ENCODE measurements around the gene C2orf69.
"Not testable (repeated sequence)": the region's sequence is repeated elsewhere in the genome, so short reads cannot be mapped to it uniquely, and the experiment has no call there.

C2orf69 gene

DNA sequence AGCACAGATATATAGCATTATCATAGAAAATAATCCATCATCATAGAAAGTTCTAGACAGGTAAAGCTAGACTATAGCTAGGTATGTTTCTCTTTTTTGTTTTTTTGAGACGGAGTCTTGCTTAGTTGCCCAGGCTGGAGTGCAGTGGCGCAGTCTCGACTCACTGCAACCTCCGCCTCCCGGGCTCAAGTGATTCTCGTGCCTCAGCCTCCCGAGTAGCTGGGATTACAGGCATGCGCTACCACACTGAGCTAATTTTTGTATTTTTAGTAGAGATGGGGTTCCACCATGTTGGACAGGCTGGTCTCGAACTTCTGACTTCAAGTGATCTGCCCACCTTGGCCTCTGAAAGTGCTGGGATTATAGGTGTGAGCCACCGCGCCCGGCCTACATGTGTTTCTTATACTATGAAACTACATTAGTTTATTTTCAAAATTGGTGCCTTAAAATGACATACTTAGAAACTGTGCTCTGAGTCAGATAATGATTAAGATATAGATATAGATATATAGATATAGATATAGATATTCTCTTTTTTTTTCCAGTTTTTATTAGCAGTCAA is 1.5 kb downstream of the C2orf69 start:
- not testable (repeated sequence) for DNase-seq

DNA sequence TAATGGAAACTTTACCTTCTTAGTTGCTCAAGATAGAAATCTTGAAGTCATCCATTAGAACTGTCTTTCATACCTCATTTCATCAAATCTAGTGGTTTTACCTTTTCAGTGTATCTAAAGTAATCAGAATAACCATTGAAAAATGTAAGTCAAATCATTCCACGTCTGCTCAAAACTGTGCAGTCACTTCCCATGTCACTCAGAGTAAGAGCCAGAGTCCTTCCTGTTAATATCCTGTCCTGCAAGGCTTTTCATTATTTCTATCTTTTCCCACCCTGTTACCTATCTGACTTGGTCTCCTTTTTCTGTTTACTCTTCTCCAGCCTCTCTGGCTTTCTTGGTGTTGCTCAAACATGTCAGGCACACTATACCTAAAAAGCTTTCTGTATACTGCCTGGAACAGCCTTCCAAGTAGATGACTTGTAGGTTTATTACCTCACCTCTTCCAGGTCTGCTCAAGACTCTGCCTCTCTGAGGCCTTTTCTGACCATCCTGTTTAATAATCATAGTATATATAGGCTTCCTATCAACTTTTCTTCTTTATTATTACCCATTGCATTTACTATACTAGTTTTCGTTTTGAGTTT is 3.4 kb downstream of the C2orf69 start:
- no peak for DNase-seq

DNA sequence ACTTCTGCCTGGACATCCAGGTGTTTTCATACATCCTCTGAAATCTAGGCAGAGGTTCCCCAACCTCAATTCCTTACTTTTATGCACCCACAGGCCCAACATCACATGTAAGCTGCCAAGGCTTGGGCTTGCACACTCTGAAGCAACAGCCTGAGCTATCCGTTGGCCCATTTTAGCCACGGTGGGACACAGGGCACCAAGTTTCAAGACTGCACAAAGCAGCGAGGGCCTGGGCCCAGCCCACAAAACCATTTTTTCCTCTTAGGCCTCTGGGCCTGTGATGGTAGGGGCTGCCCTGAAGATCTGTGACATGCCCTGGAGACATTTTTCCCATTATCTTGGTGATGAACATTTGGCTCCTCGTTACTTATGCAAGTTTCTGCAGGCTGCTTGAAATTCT is 5.9 kb downstream of the C2orf69 start:
- no peak for DNase-seq

DNA sequence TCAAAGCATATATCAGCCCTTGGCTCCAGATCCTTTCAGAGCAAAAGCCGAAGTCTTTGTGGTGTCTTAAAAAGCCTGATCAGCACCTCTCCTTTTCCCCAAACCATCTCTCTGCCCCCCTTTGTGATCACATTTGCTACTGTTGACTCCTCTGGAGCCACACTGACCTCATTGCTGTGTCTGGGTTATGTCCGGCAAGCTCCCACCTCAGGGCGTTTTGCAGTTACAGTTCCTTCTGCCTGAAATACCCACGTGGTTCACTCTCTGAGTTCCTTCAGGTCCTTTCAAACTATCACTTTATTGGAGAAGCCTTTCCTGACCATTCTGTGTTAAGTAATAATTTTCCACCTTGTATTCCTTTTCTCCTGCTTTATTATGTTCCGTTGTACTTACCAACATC is 11.8 kb downstream of the C2orf69 start:
- DNase-seq, result peak in 5 of 56 donors; percentile 0 to 41 (median 8)

DNA sequence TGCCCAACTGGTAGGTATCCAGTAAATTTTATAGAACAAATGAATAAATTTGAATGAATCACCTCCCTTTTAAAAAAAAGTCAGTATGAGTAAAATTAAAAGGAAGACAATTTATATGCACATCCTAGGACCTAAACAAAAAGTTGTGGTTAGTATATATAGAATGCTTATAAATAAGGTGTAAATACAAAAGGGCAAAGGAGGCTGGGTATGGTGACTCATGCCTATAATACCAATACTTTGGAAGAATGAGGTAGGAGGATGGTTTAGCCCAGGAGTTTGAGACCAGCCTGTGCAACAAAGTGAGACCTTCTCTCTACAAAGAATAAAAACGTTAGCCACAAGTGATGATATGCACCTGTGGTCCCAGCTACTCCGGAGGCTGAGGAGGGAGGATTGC is 12.8 kb downstream of the C2orf69 start:
- DNase-seq, result no peak

DNA sequence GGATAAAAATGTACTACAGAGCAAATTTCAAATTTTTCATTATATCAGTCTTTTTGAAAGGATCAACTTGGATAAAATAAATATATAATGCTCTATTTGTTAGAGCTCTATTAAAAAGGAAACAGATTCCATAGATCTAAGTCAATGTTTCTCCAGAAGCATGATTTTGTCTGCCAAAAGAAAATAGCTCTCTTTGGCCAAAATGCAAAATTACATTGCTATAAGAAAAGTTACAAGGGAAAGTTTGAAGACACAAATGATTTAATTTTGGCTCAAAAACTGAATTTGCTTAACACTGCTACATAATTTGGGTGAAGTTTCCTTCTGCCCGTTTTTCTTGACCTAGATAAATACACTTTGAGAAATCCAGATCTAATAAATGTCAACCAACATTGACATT is 15.7 kb downstream of the C2orf69 start:
- DNase-seq, result no peak

DNA sequence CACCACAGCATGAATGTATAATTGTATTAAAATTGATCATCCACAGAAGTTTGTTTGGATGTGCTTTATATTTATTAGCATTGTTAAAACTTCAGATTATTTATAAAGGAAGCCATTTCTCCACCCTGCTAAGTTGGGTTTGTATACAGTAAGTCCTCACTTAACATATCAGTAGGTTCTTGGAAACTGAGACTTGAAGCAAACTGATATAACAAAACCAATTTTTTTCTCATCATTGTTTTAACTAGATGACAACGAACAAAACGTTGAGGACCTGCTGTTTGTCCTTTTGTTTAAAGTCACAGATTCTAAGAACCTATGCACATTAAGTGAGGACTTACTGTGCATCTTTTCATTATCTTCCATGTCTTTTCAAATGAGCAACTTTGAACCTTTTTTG is 17.1 kb downstream of the C2orf69 start:
- DNase-seq, result no peak

DNA sequence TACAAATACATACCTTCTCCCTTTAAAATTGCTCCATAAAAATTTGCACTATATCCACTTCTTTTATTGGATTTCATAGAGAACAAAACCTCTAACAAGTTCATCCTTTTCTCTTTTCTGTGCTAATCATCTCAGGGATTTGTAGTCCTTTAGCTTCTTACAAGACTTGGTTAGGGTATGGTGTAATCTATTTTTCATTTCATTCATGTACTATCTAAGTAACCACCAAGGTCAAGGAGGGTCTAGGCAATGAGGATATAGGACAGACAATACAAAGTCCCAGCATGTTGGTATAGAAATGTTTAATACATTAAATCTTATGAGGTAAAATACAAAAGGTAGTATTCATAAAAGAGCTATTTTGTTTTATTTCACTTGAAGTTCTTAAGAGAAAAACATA is 17.5 kb downstream of the C2orf69 start:
- no peak for DNase-seq

DNA sequence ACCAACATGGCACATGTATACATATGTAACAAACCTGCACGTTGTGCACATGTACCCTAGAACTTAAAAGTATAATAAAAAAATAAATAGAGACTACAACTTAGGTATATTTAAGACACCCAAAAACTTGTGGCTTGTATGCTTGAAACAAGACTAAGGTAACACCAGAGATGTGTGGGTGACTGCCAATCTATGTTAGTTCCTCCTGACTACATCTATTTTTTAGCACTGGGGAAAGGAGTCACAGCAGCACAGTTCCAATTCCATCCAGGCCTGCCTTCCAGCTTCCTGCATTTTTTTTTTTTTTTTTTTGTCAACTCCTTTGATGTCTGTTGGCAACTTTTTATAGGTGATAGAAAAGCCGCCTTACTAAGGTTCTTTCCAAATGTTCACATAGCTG is 18.2 kb downstream of the C2orf69 start:
- peak in 2 of 56 donors; percentile 3 to 13 for DNase-seq

DNA sequence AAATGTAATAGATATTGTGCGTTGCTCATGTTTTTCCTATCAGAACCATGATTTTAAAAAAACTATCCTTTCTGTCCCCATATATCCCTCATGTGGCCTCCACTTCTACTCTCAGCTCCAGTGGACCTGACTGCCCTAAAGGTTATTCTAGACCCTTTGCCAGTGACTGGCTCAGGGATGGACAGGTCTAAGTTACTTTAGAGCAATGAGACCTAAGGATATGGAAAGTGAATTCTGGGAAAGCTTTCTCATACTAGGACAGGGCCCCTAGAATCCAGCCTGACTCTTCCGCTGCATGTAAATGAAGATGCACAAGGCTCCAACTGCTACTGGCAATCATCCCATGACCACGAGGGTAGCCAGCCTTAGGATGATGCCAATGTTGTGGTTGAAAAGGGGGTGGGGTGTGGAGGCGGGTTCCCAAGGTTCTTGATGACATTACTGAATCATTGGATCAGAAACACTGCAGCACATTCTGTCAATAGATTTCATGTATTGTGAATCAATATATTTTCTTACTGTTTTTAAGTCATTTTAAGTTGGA is 21.3 kb downstream of the C2orf69 start:
- DNase-seq, result peak; percentile 4 to 92 (median 74)

DNA sequence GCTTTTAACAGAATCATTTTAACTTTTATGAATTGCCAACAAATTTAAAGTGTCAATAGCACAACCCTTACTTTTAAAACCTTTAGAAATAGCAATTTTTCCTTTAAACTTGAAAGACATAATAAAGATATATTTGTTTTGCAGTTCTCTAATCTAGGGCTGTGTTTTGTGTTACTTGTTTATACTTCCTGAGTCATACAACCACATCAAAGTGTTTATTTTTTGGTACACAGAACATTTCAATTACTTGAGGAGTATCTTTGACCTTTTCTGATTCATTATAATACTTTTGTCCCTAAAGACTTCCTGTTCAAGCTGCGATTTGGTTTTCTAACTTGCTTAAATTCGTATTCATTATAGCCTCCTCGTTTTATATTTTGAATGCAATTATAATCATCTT is 22.4 kb downstream of the C2orf69 start:
- DNase-seq, result no peak

DNA sequence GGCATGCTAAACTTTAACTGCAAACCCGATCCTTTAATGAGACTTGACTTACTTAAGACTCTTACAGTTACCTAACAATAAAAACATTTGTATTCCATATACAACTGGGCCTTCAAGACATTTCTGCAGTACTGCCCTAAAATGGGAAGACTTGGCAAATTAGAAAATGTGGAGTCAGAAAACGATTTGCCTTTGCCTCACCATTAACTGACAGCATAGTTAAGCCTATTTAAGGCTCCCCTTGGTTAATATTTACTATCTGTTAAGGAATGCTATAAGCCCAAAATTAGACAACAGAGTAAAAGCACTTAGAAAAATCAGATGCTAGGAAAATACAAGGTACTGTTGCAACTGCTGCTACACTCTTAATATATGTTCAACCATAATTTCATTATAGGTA is 25.5 kb downstream of the C2orf69 start:
- DNase-seq, result no peak

DNA sequence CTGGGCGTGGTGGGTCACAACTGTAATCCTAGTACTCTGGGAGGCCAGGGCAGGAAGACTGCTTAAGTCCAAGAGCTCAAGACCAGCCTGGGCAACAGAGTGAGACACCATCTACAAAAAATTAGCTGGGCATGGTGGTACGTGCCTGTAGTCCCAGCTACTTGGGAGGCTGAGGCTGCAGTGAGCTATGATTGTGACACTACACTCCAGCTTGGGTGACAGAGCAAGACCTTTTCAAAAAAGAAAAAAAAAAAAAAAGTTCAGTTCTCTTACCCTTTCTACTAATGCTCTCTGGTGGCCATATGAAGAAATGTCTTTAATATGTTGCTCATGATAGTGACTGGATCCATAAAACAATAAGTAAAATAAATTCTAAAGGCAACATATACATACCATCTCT is 29.3 kb downstream of the C2orf69 start:
- DNase-seq, result no peak

DNA sequence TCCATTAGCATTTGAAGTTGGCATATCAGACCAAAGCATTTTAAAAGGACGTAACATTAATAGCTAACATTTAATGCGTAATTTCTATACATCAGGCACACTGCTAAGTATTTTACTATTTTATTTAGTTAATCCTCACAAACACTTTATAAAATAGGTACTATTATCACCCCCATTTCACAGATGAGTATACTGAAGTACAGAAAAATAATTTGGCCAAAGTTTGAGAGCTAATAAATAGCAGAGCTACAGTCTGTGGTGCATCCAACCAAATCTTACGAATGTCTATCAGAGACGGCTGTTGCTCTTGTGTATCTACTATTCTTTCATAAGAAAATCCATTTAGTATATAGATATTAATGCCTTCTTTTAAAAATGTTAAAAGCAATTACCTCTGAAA is 32.3 kb downstream of the C2orf69 start:
- DNase-seq, result no peak

DNA sequence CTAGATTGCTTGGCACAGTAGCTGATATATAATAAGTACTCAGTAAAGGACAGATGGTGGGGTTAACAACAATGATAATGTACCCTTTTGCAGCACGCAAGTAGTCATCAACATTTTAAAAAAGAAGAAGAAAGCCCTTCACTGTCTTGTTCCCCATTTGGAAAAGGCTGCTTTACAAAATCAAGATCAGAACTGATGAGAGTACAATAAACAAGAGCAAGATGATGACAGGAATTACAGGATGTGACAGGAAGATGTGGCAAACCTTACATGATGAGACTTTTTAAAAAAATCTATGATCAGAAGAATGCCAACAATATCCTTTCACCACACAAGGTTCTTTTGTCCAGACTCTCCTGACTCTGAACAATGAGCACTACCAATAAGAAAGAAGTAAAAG is 35.1 kb downstream of the C2orf69 start:
- DNase-seq, result no peak

DNA sequence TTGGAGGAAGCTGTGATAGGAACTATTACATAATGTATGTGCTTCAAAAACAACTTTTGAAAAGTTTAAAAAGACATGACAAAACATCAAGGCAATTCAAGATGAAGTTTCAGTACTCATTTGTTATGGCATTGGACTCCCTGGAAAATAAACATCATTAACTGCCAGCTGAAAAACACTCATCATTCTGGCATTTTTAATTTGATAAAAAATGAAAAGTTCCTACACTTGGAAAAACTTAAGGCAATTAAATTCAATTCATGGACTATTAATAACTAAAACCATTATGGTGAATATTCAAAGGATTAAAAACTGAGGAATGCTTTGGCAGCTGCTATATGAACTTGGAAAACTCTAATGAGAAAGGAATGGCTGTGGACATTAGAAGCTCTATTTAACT is 35.7 kb downstream of the C2orf69 start:
- DNase-seq, result no peak

DNA sequence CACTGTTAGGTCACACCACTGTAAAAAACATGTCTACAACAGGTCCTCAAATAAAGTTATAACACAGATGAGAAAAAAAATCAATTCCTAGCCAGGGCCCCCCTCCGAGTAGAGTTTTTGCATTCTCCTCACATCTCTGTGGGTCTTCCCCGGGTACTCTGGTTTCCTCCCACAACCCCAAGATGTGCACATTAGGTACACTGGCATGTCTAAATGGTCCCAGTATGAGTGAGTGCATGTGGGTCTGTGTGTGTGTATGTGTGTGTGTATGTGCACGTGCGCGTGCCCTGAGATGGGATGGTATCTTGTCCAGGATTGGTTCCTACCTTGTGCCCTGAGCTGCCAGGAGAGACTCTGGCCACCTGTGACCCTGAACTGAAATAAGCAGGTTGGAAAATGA is 39.3 kb downstream of the C2orf69 start:
- DNase-seq, result no peak

DNA sequence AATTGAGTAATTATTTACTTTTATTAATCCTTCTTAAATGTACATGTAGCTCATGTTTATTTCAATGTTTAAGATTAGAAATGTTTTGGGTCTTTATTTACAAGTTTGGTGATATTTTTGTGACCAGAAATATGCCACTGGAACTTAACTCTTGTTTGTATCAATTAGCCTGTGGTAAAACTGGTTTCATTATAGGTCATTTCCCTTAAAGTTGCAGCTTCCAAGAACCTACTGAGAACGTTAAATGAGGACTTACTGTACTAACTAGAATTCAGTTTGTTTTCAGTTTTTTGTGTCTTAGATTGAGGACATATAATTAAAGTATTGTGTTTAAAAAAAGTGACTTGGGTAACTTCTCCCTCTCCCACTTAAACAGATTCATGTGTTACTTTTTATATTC is 39.9 kb downstream of the C2orf69 start:
- no peak for DNase-seq

DNA sequence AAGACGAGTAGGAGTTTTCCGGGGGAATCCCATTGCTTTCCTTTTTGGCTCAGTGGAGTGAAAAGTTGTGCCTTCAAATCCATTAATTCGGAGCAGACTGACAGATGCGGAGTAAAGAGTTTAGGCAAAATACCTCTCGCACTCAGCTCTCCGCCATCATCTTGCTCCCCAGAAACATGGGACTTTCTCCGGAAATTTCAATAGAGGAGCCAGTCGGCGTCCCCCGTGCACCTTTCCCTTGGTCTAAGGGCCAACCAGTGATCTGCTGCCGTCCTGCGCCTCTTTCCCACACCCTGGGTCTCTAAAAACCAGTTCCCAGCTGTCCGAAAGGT is 43.9 kb downstream of the C2orf69 start:
- no peak for DNase-seq

DNA sequence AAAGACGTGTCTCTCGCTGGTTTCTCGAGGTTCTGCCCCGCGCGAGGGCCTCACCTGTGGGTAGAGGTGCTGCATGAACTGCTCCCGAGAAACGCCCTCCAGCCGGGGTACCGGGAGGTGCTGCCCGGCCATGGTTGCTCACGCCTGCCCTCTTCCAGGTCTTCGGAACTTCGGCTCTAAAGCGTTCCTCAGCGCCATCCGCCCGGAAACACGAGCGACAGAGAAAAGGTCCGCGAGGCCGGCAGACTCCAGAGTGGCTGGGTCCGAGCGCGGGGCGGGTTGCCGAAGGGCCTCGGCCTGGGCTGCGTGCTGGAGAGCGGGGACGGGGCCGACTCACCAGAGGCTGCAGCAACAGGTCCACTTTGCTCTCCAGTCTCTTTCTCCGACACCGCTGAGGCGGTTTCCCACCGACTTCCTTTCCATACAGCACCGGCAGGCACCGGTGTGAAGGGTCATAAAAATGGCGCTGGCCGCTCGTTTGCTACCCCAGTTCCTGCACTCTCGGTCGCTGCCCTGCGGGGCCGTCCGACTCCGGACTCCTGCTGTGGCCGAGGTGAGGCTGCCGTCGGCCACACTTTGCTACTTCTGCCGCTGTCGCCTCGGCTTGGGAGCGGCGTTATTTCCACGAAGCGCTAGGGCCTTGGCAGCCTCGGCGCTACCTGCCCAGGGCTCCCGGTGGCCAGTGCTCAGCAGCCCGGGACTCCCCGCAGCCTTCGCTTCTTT is 44.4 kb downstream of the C2orf69 start, which contains the start of the genes MAIP1 and TYW5:
Gene MAIP1 (plus strand): TSS at position 244 of the 723 bp plus-strand sequence. CDS start 217 bp downstream, at position 461.
Gene TYW5 (minus strand): TSS at position 153 of the 723 bp plus-strand sequence. CDS start 21 bp downstream, at position 132.
- DNase-seq, result peak; percentile 40 to 97 (median 85)

DNA sequence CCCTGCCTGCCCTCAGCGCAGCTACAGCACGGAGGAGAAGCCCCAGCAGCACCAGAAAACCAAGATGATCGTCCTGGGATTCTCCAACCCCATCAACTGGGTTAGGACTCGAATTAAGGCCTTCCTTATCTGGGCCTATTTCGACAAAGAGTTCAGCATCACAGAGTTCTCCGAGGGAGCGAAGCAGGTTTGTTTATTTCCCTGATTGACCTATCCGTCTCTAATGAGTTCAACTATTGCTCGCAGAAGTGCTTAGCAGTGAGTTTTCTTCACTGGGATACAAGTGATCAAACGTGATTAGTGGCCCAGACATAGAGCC is 44.9 kb downstream of the C2orf69 start:
- no peak for DNase-seq

DNA sequence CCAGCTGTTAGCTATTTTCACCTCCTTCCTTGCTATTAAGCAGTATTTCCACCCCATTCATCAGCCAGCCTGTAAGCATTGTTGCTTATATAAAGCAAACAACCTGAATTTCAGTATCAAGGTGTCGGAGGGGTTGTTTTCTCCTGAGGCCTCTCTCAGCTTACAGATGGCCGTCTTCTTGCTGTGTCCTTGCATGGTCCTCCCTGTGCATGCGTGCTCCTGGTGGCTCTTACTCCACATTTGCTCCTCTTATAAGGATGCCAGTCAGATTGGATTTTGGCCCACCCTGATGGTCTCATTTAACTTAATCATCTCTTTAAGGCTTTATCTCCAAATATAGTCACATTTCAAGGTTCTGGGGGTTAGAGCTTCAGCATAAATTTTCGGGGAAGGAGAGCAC is 46.9 kb downstream of the C2orf69 start:
- no peak for DNase-seq

DNA sequence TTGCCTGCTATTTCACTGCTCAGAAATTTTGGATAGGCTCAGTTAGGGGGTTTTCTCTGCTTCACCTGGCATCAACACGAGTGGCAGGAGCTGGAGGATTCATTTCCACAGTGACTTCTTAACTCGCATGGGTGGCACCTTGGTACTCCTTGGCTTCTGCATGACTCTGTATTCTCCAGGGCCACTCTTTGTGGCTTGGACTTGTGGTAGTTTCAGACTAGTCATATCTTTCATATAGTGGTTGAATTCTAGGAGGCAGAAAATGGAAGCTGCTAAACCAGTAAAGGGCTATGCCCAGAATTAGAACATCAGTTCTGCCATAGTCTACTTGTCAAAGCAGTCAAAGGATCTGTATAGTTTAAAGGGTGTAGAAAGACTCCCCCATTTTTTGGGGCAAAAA is 51.1 kb downstream of the C2orf69 start:
- no peak for DNase-seq
